ENCODE data around the gene UBE2F. TPM values are rescaled to one million over a fixed set of nuclear protein-coding genes. Genes with fewer than 3 reads are reported as not detected.
A peak's percentile ranks its signal among the peaks of the same experiment; 100 is the strongest.

Gene UBE2F
- total and polyA plus RNA-seq, 2 of the 13 experiments (the other 11 are each of a cell fraction or from before 2014, with no cell fraction given), result 35.4 to 73.1 TPM

- peak; percentile 84 for TF ChIP-seq PATZ1 (CRISPR knock-in tag; IDR thresholded peaks at IDR 0.05)
- TF ChIP-seq ZNF232 (CRISPR knock-in tag; IDR thresholded peaks at IDR 0.05; ENCODE audit: borderline replicate concordance), result no peak; the same call in none of the 2 replicates
- TF ChIP-seq ARID5B (CRISPR knock-in tag; IDR thresholded peaks at IDR 0.05), result no peak; the same call in 1 of the 2 replicates
- no peak for TF ChIP-seq MLX (CRISPR knock-in tag; IDR thresholded peaks at IDR 0.05)
- no peak for TF ChIP-seq ZNF101 (CRISPR knock-in tag; IDR thresholded peaks at IDR 0.05; ENCODE audit: borderline replicate concordance, low read depth)
- peak; percentile 95 for TF ChIP-seq ZNF558 (CRISPR knock-in tag; IDR thresholded peaks at IDR 0.05; ENCODE audit: borderline replicate concordance)
- TF ChIP-seq DDIT3 (CRISPR knock-in tag; IDR thresholded peaks at IDR 0.05), result no peak
- peak; percentile 85; the same call in 1 of the 2 replicates for TF ChIP-seq ZNF235 (CRISPR knock-in tag; IDR thresholded peaks at IDR 0.05; ENCODE audit: borderline replicate concordance)
- no peak for TF ChIP-seq ZNF260 (CRISPR knock-in tag; IDR thresholded peaks at IDR 0.05; ENCODE audit: borderline replicate concordance, low read depth)
- TF ChIP-seq FOSL2 (CRISPR knock-in tag; IDR thresholded peaks at IDR 0.05), result no peak; the same call in 1 of the 2 replicates
- TF ChIP-seq TAF15 (IDR thresholded peaks at IDR 0.05; ENCODE audit: low read depth, low read length, poor library complexity, severe bottlenecking), result no peak
- peak; percentile 88 for TF ChIP-seq MXD1 (CRISPR knock-in tag; IDR thresholded peaks at IDR 0.05)
- peak; percentile 75 for TF ChIP-seq ELF3 (CRISPR knock-in tag; IDR thresholded peaks at IDR 0.05)
- TF ChIP-seq FOXP4 (CRISPR knock-in tag; IDR thresholded peaks at IDR 0.05), result no peak
- no peak for TF ChIP-seq ZFAT (CRISPR knock-in tag; conservative IDR thresholded peaks at IDR 0.05)
- no peak for TF ChIP-seq CBX2 (IDR thresholded peaks at IDR 0.05; ENCODE audit: low read depth, low read length)
- TF ChIP-seq CBX2 (CRISPR knock-in tag; IDR thresholded peaks at IDR 0.05; ENCODE audit: low read depth), result 0 out of 2 replicates have a peak, but pooled peaks have one; percentile 41
- no peak for TF ChIP-seq DPF2 (CRISPR knock-in tag; IDR thresholded peaks at IDR 0.05; ENCODE audit: borderline replicate concordance, low read depth)
- TF ChIP-seq TP53 (CRISPR knock-in tag; conservative IDR thresholded peaks at IDR 0.05), result no peak; the same call in 1 of the 2 replicates
These were observed 93.9 kb downstream of the UBE2F start, which contains the start of gene SCLY (continued) for GRCh38 chr2:238060542-238061314.
